ENCODE results near the gene HOXB6.

DNA sequence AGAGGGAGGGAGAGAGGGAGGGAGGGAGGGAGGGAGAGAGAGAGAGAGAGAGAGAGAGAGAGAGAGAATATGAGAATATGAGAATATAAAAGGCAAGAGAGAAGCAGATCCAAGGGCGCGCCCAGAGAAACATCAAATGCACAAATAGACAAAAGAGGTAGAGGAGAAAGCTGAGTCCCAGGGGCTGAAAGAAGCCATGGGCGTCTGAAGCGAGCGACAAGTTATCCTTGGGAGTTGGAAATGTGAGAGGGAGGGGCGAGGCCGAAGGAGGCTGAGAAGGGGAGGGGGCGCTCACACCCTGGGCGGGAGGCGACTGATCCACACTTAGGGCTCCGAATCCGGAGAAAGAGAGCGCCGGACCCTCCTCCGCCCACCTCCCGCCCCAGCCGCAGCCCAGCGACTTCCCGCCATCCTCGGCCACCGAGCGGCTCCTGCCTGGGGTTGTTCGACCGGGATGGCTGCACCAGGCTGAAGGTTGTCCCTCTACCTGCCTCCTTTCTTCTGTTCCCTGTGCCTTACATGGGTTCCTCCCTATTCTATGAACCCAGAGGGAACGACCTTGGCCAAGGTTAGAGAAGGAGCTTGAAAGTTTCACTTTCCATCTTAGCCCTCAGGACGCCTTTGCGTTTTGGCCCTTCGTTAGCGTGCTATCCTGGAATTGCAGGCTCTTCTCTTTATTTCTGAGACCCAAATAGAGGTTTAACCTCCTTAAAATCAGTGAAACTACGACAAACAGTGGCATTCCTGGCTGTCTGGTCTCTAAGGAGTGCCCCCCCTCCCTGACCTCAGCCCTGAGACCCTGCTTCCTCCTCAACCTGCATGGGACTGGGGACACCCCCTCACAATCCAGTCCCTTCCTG, 42.5 kb upstream of the HOXB6 start:
- TF ChIP-seq, protein P1, sequence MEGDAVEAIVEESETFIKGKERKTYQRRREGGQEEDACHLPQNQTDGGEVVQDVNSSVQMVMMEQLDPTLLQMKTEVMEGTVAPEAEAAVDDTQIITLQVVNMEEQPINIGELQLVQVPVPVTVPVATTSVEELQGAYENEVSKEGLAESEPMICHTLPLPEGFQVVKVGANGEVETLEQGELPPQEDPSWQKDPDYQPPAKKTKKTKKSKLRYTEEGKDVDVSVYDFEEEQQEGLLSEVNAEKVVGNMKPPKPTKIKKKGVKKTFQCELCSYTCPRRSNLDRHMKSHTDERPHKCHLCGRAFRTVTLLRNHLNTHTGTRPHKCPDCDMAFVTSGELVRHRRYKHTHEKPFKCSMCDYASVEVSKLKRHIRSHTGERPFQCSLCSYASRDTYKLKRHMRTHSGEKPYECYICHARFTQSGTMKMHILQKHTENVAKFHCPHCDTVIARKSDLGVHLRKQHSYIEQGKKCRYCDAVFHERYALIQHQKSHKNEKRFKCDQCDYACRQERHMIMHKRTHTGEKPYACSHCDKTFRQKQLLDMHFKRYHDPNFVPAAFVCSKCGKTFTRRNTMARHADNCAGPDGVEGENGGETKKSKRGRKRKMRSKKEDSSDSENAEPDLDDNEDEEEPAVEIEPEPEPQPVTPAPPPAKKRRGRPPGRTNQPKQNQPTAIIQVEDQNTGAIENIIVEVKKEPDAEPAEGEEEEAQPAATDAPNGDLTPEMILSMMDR (IDR thresholded peaks at IDR 0.05): no peak
- TF ChIP-seq POLR2A (IDR thresholded peaks at IDR 0.05): no peak

Data from thyroid gland (tissue), 4 donors.